SK-N-SH (cell line): ENCODE data around the gene CCDC192. TPM values are rescaled to one million over a fixed set of nuclear protein-coding genes. Genes with fewer than 3 reads are reported as not detected.

Experiments used
- CTCF ChIA-PET: fragments of 300-600, 350-600 bp; formaldehyde crosslinking; extraction: SDS; loops from one replicate; lab custom pipeline; 2021; lab: Yijun Ruan, JAX
- POLR2A ChIA-PET: fragments of 350-600 bp; sonication (Branson Sonifier 250); formaldehyde crosslinking; extraction: SDS; loops from one replicate; lab custom pipeline; 2020; ENCODE audit warnings: antibody characterized with exemption, inconsistent platforms; lab: Yijun Ruan, JAX
- DNase-seq: peaks from one replicate; pipeline ENCODE4 v3.0.0; 2012
- H2AFZ ChIP-seq: fragments of 200-600 bp; sonication (generic); 2 replicates; pipeline ENCODE4 v1.8.1; 2016; ENCODE audit warnings: antibody characterized with exemption, mild to moderate bottlenecking, low read depth
- H3F3A ChIP-seq: fragments of 200-600 bp; sonication (generic); replicated peaks from 2 replicates; pipeline ENCODE3; 2016; ENCODE audit warnings: antibody characterized with exemption, mild to moderate bottlenecking; ENCODE audit not compliant: insufficient read depth
- H3K27ac ChIP-seq, 2 experiments: fragments of 200-500 bp in 1 of 2; fragments of 200-600 bp in 1 of 2; sonication (Bioruptor generic) in 1 of 2; sonication (generic), shearing (Covaris generic) in 1 of 2; 2 replicates each; pipeline versions ENCODE4 v1.5.1 to v1.6.1; 2014 to 2016; ENCODE audit warnings: low read depth in 2 of 2, inconsistent platforms in 1 of 2, low read length in 1 of 2, mild to moderate bottlenecking in 1 of 2, mixed read lengths in 1 of 2
- H3K27me3 ChIP-seq: fragments of 200-600 bp; sonication (generic), shearing (Covaris generic); 2 replicates; pipeline ENCODE4 v1.6.1; 2016; ENCODE audit warnings: mixed run types; ENCODE audit not compliant: insufficient read depth
- H3K36me3 ChIP-seq, 2 experiments: fragments of 200-500 bp in 1 of 2; fragments of 200-600 bp in 1 of 2; sonication (Bioruptor generic) in 1 of 2; sonication (generic) in 1 of 2; replicated peaks in 1 of 2; 2 replicates each; pipeline versions ENCODE3 to v1.5.1; 2014 to 2016; ENCODE audit warnings: low read length in 1 of 2, mild to moderate bottlenecking in 1 of 2; ENCODE audit not compliant: insufficient read depth in 2 of 2, control insufficient read depth in 1 of 2
- H3K4me1 ChIP-seq, 2 experiments: fragments of 200-500 bp in 1 of 2; fragments of 200-600 bp in 1 of 2; sonication (Bioruptor generic) in 1 of 2; sonication (generic), shearing (Covaris generic) in 1 of 2; 2 replicates each; pipeline versions ENCODE4 v1.5.1 to v1.6.1; 2014 to 2016; ENCODE audit warnings: low read depth in 1 of 2, low read length in 1 of 2, mixed run types in 1 of 2; ENCODE audit not compliant: insufficient read depth in 2 of 2, control insufficient read depth in 1 of 2
- H3K4me2 ChIP-seq: fragments of 200-600 bp; sonication (generic), shearing (Covaris generic); 2 replicates; pipeline ENCODE4 v1.6.1; 2017; ENCODE audit warnings: mixed run types
- H3K4me3 ChIP-seq, 2 experiments: fragments of 200-500 bp in 1 of 2; fragments of 200-600 bp in 1 of 2; sonication (Bioruptor generic) in 1 of 2; sonication (generic), shearing (Covaris generic) in 1 of 2; 2 replicates each; pipeline versions ENCODE4 v1.5.1 to v1.8.1; 2014 to 2016; ENCODE audit warnings: low read depth in 2 of 2, inconsistent platforms in 1 of 2, low read length in 1 of 2, mild to moderate bottlenecking in 1 of 2, mixed read lengths in 1 of 2, moderate library complexity in 1 of 2
- H3K79me2 ChIP-seq: fragments of 200-600 bp; sonication (generic); 2 replicates; pipeline ENCODE4 v1.8.1; 2017; ENCODE audit warnings: mild to moderate bottlenecking; ENCODE audit not compliant: insufficient read depth
- H3K9ac ChIP-seq: fragments of 200-600 bp; sonication (generic); 2 replicates; pipeline ENCODE4 v1.6.1; 2017; ENCODE audit warnings: mixed run types
- H3K9me2 ChIP-seq: fragments of 200-600 bp; sonication (generic); 2 replicates; pipeline ENCODE4 v1.6.1; 2017; ENCODE audit warnings: mixed run types
- H3K9me3 ChIP-seq: fragments of 200-600 bp; sonication (generic); 2 replicates; pipeline ENCODE4 v1.6.1; 2017; ENCODE audit warnings: mixed run types, mild to moderate bottlenecking, moderate library complexity
- H4K20me1 ChIP-seq: fragments of 200-600 bp; sonication (generic); 2 replicates; pipeline ENCODE4 v1.6.1; 2017; ENCODE audit warnings: mild to moderate bottlenecking, mixed run types; ENCODE audit not compliant: insufficient read depth
- GABPA ChIP-seq: IDR thresholded peaks from 2 replicates; pipeline ENCODE4 v1.4.0; 2012; ENCODE audit warnings: low read depth, mild to moderate bottlenecking
- SIN3A ChIP-seq: IDR thresholded peaks from 2 replicates; pipeline ENCODE4 v1.6.1; 2012; ENCODE audit warnings: low read depth, mild to moderate bottlenecking, low read length, moderate library complexity, borderline replicate concordance
- SMC3 ChIP-seq: IDR thresholded peaks from 2 replicates; pipeline ENCODE4 v1.6.1; 2012; ENCODE audit warnings: low read depth, low read length, improper control_type of control experiment
- WGBS: methylation state at CpG from one replicate; pipeline ENCODE4 v1.1.6; 2017; ENCODE audit warnings: low lambda C conversion rate; 5-methylcytosine and 5-hydroxymethylcytosine counted together
- polyA plus RNA-seq, 3 experiments: library from polyadenylated mRNA; depleted of rRNA; stranded (reverse); fragments of >200 nt; gene quantifications; 2 replicates each; pipeline ENCODE4 v1.2.3, GENCODE V29; 2012
- TF ChIP-seq, protein P1 (sequence below): fragments of 150-350 bp; IDR thresholded peaks from 2 replicates; pipeline ENCODE4 v1.6.1; 2017; ENCODE audit warnings: antibody characterized with exemption, low read length, low read depth, borderline replicate concordance
- TF ChIP-seq, protein P2 (sequence below): IDR thresholded peaks from 2 replicates; pipeline ENCODE4 v1.4.0; 2012; ENCODE audit warnings: low read depth, borderline replicate concordance
- TF ChIP-seq, protein P3 (sequence below): IDR thresholded peaks from 2 replicates; pipeline ENCODE4 v1.4.0; 2012; ENCODE audit warnings: low read depth
- TF ChIP-seq, protein P4 (sequence below): IDR thresholded peaks from 2 replicates; pipeline ENCODE4; 2012
- TF ChIP-seq, protein P5 (sequence below): fragments of 150-350 bp; IDR thresholded peaks from 2 replicates; pipeline ENCODE4 v1.6.1; 2016; ENCODE audit warnings: mild to moderate bottlenecking, low read depth, low read length

Gene CCDC192
- polyA plus RNA-seq, 1 of the 3 experiments (the other 2 are of a cell fraction), result not detected

DNA sequence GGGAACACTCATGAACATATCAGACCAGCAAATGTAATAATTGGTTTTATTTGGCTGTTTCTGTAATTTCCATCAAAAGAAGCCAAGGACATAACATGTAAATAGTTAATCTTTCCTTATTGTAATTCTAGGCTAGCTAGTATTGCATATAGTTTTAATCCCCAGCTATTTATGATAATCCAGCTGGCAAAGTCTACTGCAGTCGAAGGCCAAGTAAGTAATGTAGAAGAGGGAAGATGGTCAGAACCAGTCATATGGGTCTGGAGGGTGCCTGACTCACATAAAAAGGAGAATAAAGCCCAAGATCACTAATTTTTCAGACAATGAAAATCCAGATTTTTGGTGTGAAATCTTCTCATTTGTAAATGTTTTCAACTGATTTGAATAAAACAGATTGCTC is 106.3 kb downstream of the CCDC192 start:
- no peaks in the 10 kb centered on the region for H3K79me2 ChIP-seq
- no peaks in the 10 kb centered on the region for H3K9me3 ChIP-seq
- H4K20me1 ChIP-seq, result no peaks in the 10 kb centered on the region
- H3K27me3 ChIP-seq, result no peaks in the 10 kb centered on the region
- H3K27ac ChIP-seq, result no peak overlapping the region
- ChIA-PET CTCF (no interaction called here), POLR2A (no interaction called here)
- H3F3A ChIP-seq, result peaks cover 16% of the 10 kb centered on the region
- no peaks in the 10 kb centered on the region for H3K36me3 ChIP-seq
- 72% methylated on average over 1 of the region's 1 CpG for WGBS
- no peaks in the 10 kb centered on the region for H3K9me2 ChIP-seq
- no peak overlapping the region for H2AFZ ChIP-seq
- no peak for DNase-seq
- no peak overlapping the region for H3K9ac ChIP-seq
- TF ChIP-seq, protein P1, sequence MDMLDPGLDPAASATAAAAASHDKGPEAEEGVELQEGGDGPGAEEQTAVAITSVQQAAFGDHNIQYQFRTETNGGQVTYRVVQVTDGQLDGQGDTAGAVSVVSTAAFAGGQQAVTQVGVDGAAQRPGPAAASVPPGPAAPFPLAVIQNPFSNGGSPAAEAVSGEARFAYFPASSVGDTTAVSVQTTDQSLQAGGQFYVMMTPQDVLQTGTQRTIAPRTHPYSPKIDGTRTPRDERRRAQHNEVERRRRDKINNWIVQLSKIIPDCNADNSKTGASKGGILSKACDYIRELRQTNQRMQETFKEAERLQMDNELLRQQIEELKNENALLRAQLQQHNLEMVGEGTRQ, result no peak
- TF ChIP-seq SIN3A, result no peak
- TF ChIP-seq, protein P2, sequence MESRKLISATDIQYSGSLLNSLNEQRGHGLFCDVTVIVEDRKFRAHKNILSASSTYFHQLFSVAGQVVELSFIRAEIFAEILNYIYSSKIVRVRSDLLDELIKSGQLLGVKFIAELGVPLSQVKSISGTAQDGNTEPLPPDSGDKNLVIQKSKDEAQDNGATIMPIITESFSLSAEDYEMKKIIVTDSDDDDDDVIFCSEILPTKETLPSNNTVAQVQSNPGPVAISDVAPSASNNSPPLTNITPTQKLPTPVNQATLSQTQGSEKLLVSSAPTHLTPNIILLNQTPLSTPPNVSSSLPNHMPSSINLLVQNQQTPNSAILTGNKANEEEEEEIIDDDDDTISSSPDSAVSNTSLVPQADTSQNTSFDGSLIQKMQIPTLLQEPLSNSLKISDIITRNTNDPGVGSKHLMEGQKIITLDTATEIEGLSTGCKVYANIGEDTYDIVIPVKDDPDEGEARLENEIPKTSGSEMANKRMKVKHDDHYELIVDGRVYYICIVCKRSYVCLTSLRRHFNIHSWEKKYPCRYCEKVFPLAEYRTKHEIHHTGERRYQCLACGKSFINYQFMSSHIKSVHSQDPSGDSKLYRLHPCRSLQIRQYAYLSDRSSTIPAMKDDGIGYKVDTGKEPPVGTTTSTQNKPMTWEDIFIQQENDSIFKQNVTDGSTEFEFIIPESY, result no peak
- no peak for TF ChIP-seq SMC3
- TF ChIP-seq, protein P3, sequence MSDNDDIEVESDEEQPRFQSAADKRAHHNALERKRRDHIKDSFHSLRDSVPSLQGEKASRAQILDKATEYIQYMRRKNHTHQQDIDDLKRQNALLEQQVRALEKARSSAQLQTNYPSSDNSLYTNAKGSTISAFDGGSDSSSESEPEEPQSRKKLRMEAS, result no peak
- TF ChIP-seq GABPA, result no peak
- H3K4me1 ChIP-seq, result peaks cover 0 to 4% of the 10 kb centered on the region in 2 experiments
- no peak overlapping the region for H3K4me3 ChIP-seq
- no peak overlapping the region for H3K4me2 ChIP-seq

DNA sequence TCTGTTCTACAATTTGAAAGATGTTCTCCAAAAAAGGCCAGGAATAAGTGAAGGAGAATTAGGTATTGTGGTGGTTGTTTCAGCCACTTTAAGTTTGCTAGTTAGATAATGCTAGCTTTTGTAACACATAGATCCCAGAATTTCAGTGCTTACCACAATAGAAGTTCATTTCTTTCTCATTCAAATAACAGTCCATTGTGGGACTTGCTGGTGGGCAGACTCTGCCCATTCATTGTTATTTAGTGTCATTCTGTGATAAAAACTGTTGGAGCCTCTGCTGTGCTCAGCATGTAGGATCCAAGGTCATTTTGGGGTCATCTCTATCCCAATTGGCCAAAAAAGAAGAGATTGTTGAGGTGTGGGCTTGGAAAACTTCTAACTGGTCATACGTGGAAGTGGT is 106.8 kb downstream of the CCDC192 start:
- H3K27me3 ChIP-seq, result no peaks in the 10 kb centered on the region
- H3K27ac ChIP-seq, result no peak overlapping the region
- H3F3A ChIP-seq, result peaks cover 21% of the 10 kb centered on the region
- no peak overlapping the region for H3K4me3 ChIP-seq
- H3K9me2 ChIP-seq, result no peaks in the 10 kb centered on the region
- no peak for TF ChIP-seq SIN3A
- TF ChIP-seq, protein P4, sequence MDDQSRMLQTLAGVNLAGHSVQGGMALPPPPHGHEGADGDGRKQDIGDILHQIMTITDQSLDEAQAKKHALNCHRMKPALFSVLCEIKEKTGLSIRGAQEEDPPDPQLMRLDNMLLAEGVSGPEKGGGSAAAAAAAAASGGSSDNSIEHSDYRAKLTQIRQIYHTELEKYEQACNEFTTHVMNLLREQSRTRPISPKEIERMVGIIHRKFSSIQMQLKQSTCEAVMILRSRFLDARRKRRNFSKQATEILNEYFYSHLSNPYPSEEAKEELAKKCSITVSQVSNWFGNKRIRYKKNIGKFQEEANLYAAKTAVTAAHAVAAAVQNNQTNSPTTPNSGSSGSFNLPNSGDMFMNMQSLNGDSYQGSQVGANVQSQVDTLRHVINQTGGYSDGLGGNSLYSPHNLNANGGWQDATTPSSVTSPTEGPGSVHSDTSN, result no peak
- TF ChIP-seq, protein P5, sequence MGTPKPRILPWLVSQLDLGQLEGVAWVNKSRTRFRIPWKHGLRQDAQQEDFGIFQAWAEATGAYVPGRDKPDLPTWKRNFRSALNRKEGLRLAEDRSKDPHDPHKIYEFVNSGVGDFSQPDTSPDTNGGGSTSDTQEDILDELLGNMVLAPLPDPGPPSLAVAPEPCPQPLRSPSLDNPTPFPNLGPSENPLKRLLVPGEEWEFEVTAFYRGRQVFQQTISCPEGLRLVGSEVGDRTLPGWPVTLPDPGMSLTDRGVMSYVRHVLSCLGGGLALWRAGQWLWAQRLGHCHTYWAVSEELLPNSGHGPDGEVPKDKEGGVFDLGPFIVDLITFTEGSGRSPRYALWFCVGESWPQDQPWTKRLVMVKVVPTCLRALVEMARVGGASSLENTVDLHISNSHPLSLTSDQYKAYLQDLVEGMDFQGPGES, result no peak
- TF ChIP-seq, all 33 proteins: peak for 0
- CTCF ChIA-PET, result no interaction called here
- Histone ChIP-seq H3K9ac (no peak overlapping the region), H2AFZ (no peak overlapping the region), H3K4me2 (no peak overlapping the region), H3K4me1 (peaks cover 0 to 6% of the 10 kb centered on the region in 2 experiments), H3K9me3 (no peaks in the 10 kb centered on the region), H3K79me2 (no peaks in the 10 kb centered on the region), H3K36me3 (no peaks in the 10 kb centered on the region), H4K20me1 (no peaks in the 10 kb centered on the region)
- no peak for DNase-seq
- POLR2A ChIA-PET, result no interaction called here
- 76% methylated on average over 1 of the region's 1 CpG for WGBS
